HFFc6 (cell line): ENCODE results near the gene CDK17. TPM values are rescaled to one million over a fixed set of nuclear protein-coding genes. Genes with fewer than 3 reads are reported as not detected.
"Not testable (repeated sequence)": the region's sequence is repeated elsewhere in the genome, so short reads cannot be mapped to it uniquely, and the experiment has no call there.

Source experiments
- DNase-seq: peaks from one replicate; pipeline ENCODE4 v3.0.0-alpha.2; 2018
- H3K27ac Mint-ChIP-seq: 2 replicates; pipeline ENCODE4 v1.8.0; 2020; ENCODE audit warnings: mild to moderate bottlenecking, mixed read lengths
- H3K27me3 Mint-ChIP-seq: 2 replicates; pipeline ENCODE4 v1.8.0; 2021; ENCODE audit warnings: mild to moderate bottlenecking, moderate library complexity, mixed read lengths; ENCODE audit not compliant: insufficient read depth
- H3K36me3 Mint-ChIP-seq: 2 replicates; pipeline ENCODE4 v1.8.0; 2021; ENCODE audit warnings: low read depth, mixed read lengths
- H3K4me1 Mint-ChIP-seq: 2 replicates; pipeline ENCODE4 v1.8.0; 2020; ENCODE audit warnings: low read depth, mixed read lengths
- H3K4me3 Mint-ChIP-seq: 2 replicates; pipeline ENCODE4 v1.8.0; 2020; ENCODE audit warnings: mild to moderate bottlenecking, moderate library complexity, mixed read lengths
- H3K9me3 Mint-ChIP-seq: 2 replicates; pipeline ENCODE4 v1.8.0; 2020; ENCODE audit warnings: mild to moderate bottlenecking, mixed read lengths
- total RNA-seq, 6 experiments: library from RNA; stranded (reverse); fragmentation: NEBNext Ultra II Directional; extraction: Animal tissue kit (Norgen Biotek cat#: 25700); gene quantifications; 2 replicates in 1 of 6; 3 replicates in 5 of 6; pipeline ENCODE4 v1.2.3, GENCODE V29; 2021
- TF ChIP-seq, protein P1 (sequence below): fragments of 200-600 bp; sonication (generic); IDR thresholded peaks from 2 replicates; pipeline ENCODE4 v1.5.0; 2021; ENCODE audit warnings: antibody characterized with exemption, mild to moderate bottlenecking

The CDK17 gene
- total RNA-seq, 6 experiments from 2014 or later = 24.6 to 28.8 (median 26.5) TPM

DNA sequence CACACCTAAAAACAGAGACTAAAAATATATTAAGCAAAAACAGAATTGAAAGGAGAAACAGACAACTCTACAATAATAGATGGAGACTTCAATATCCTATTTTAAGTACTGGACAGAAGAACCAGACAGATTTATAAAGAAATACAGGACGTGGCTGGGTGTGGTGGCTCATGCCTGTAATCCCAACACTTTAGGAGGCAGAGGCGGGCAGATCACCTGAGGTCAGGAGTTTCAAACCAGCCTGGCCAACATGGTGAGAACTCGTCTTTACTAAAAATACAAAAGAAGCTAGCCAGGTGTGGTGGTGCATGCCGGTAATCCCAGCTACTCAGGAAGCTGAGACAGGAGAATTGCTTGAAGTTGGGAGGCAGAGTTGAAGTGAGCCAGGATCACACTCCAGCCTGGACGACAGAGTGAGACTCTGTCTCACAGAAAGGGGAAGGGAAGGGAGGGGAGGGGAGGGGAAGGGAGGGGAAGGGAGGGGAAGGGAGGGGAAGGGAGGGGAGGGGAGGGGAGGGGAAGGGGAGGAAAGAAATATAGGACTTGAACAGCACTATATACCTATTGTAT lies 53.0 kb downstream of the CDK17 start:
- DNase-seq = no peak
- peak overlapping the region; percentile 78 for H3K4me3 Mint-ChIP-seq
- peak overlapping the region; percentile 63 for H3K27ac Mint-ChIP-seq
- H3K27me3 Mint-ChIP-seq = peaks cover 1% of the 10 kb centered on the region; the same call in 1 of the 2 replicates
- TF ChIP-seq, protein P1, sequence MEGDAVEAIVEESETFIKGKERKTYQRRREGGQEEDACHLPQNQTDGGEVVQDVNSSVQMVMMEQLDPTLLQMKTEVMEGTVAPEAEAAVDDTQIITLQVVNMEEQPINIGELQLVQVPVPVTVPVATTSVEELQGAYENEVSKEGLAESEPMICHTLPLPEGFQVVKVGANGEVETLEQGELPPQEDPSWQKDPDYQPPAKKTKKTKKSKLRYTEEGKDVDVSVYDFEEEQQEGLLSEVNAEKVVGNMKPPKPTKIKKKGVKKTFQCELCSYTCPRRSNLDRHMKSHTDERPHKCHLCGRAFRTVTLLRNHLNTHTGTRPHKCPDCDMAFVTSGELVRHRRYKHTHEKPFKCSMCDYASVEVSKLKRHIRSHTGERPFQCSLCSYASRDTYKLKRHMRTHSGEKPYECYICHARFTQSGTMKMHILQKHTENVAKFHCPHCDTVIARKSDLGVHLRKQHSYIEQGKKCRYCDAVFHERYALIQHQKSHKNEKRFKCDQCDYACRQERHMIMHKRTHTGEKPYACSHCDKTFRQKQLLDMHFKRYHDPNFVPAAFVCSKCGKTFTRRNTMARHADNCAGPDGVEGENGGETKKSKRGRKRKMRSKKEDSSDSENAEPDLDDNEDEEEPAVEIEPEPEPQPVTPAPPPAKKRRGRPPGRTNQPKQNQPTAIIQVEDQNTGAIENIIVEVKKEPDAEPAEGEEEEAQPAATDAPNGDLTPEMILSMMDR = no peak
- peaks cover 60% of the 10 kb centered on the region for H3K4me1 Mint-ChIP-seq
- H3K9me3 Mint-ChIP-seq = peaks cover 28% of the 10 kb centered on the region
- peaks cover 34% of the 10 kb centered on the region for H3K36me3 Mint-ChIP-seq

DNA sequence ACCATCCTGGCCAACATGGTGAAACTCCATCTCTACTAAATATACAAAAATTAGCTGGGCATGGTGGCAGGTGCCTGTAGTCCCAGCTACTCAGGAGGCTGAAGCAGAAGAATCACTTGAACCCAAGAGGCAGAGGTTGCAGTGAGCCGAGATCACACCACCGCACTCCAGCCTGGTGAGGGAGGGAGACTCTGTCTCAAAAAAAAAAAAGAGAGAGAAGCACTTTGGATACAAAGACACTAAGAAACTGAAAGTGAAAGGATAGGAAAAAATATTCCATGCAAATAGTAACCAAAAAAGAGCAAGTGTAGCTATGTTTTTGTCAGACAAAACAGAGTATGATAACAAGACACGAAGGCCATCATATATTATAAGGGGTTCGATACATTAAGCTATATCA lies 53.5 kb downstream of the CDK17 start:
- DNase-seq, H3K27me3 Mint-ChIP-seq: not testable (repeated sequence)
- Mint-ChIP-seq H3K4me1 (peaks cover 55% of the 10 kb centered on the region), H3K9me3 (peaks cover 28% of the 10 kb centered on the region), H3K27ac (peak overlapping the region; percentile 63), H3K4me3 (peak overlapping the region; percentile 78), H3K36me3 (peaks cover 34% of the 10 kb centered on the region)

DNA sequence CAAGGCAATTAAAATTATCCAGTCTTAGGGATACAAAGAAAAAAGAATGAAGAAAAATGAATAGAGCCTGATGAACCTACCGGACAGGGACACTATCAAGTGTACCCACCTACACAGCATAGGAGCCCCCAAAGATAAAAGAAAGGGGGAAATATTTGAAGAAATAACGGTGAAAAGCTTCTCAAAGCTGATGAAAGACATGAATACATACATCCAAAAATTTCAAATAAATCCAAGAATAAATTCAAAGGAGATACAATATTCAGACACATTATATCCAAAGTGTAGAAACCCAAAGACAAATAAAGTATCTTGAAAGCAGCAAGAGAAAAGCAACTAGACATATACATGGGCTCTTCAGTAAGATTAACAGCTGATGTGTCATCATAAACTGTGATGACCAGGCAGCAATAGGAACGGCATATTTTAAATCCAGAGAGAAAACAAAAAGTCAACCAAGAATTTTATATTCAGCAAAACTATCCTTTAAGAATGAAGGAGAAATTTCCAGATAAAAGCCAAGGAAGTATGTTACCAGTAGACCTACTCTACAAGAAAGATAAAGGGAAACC lies 56.0 kb downstream of the CDK17 start:
- Mint-ChIP-seq H3K9me3 (peaks cover 28% of the 10 kb centered on the region), H3K36me3 (peaks cover 34% of the 10 kb centered on the region), H3K27me3 (peaks cover 1% of the 10 kb centered on the region; the same call in 1 of the 2 replicates), H3K4me1 (peaks cover 33% of the 10 kb centered on the region), H3K4me3 (no peak overlapping the region), H3K27ac (no peak overlapping the region)
- TF ChIP-seq, protein P1 = no peak
- no peak for DNase-seq

DNA sequence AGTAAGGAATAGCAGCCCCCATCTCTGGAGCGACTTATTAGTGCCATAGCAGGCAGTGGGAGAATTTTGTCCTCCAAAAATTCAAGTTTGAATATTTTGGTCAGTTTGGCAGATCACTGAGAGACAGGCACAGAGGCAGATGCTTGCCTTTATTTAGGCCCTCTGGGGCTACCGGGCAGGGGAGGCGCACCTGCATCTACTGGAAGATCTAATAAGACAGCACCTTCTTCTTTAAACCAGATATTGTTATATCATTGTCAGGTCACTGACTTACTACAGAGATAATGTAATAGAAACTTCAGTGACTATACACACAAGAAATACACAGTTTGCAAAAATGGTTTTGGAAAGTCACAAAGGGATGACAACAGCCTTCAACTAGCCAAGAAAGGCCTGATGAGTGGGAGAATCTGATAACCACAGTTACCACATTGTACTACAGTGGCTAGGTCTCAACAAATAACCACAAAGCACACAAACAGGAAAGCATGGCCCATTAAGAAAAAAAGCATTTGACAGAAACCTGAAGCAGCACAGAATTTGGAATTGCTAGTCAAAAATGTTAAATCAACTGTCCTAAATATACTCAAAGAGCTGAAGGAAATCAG lies 56.8 kb downstream of the CDK17 start:
- TF ChIP-seq, protein P1 = no peak
- Mint-ChIP-seq H3K9me3 (peaks cover 28% of the 10 kb centered on the region), H3K4me1 (peaks cover 35% of the 10 kb centered on the region), H3K36me3 (peaks cover 34% of the 10 kb centered on the region), H3K27me3 (peaks cover 1% of the 10 kb centered on the region; the same call in 1 of the 2 replicates), H3K4me3 (no peak overlapping the region), H3K27ac (no peak overlapping the region)
- DNase-seq = no peak

DNA sequence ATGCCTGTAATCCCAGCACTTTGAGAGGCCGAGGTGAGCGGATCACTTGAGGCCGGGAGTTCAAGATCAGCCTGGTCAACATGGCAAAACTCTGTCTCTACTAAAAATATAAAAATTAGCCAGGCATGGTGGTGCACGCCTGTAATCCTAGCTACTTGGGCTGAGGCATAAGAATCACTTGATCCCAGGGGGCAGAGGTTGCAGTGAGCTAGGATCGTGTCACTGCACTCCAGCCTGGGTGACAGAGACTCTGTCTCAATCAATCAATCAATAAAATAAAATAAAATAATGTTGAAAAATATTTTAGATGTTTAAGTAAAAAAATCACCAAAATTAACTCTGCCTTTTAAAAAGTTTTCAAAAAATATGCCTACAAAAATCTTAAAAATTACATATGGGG lies 60.6 kb downstream of the CDK17 start:
- Mint-ChIP-seq H3K4me1 (peaks cover 27% of the 10 kb centered on the region; the same call in 1 of the 2 replicates), H3K9me3 (peaks cover 24% of the 10 kb centered on the region), H3K36me3 (peaks cover 39% of the 10 kb centered on the region)
- H3K27me3 Mint-ChIP-seq, H3K27ac Mint-ChIP-seq, H3K4me3 Mint-ChIP-seq, DNase-seq: not testable (repeated sequence)

DNA sequence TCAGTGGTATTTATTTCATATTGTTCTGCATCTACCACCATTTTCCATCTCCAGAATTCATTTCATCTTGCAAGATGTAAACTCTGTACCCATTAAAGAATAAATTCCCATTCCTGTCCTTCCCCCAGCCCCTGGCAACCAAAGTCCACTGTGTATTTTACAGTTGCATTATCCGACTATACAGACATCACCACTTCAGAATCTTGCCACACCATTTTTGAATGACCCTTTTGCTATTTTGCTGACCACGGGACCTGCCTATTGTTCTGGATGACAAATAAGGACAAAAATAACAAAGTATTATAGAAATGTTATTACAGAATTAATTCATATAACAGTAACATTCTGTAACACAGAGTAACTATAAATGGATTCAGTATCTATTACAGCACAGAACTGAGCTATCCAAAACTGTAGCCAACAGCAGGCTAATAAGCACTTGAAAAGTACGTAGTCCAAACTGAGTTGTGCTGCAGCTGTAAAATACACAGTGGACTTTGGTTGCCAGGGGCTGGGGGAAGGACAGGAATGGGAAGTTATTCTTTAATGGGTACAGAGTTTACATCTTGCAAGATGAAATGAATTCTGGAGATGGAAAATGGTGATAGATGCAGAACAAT lies 61.3 kb downstream of the CDK17 start:
- H3K4me3 Mint-ChIP-seq = no peak overlapping the region
- TF ChIP-seq, protein P1 = no peak
- peaks cover 17% of the 10 kb centered on the region for H3K9me3 Mint-ChIP-seq
- no peak for DNase-seq
- no peak overlapping the region for H3K27ac Mint-ChIP-seq
- H3K36me3 Mint-ChIP-seq = peaks cover 32% of the 10 kb centered on the region
- H3K27me3 Mint-ChIP-seq = no peaks in the 10 kb centered on the region; the same call in 1 of the 2 replicates
- peaks cover 31% of the 10 kb centered on the region; the same call in 1 of the 2 replicates for H3K4me1 Mint-ChIP-seq
